Stimulated activated CD8-positive, alpha-beta memory T cell treated with anti-CD3 and anti-CD28 coated beads, Interleukin-4, amount 100 ng/mL, for 4 hours (primary cell): ENCODE results near the gene LRCH1.

Source experiments
- DNase-seq, 2 donors: peaks; one replicate each; pipeline ENCODE4 v3.0.0-alpha.2; 2020; ENCODE audit warnings: low read depth in 2 of 2, low spot score in 1 of 2

Gene LRCH1

GRCh38 chr13:46687810-46688209, 134.8 kb downstream of the LRCH1 start:
- no peak for DNase-seq

DNA sequence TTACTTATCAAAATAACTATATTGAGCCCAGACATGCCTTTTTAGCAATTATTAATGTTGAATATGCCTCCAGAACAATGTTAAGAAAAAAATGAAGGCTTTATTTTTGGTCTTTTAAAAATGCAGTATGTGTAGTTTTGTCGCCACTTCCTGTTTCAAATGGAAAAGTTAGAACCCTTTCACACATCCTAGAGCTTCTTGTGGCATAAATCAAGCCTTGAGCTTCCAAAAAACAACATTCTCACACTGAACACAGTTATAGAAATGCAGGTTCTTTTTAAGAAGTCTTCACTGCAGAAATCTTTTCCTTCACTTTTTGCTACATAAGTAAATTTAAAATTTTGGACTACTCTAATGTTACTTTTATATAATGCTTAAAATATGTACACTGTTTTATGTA, 135.3 kb downstream of the LRCH1 start:
- no peak for DNase-seq

DNA sequence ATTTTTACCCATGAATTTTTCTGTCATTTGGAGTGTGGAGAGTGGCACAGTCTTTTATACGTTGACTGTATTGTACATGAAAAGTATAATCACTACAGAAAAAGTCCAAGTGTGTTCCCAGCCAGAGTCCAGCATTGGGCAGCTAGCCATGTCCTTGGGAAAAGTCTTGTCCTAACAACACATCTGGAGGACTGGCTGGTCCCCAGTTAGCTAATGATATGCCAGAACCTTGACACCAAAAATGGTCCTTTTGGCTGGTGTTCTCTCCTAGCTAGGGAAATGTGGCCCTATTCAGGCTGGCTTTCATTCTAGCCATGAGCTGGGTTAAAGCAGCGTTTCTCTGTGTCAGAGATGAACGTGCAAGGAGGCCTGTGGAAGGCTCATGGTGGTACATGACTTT, 145.0 kb downstream of the LRCH1 start:
- DNase-seq = no peak

GRCh38 chr13:46698910-46699460, 146.0 kb downstream of the LRCH1 start:
- DNase-seq = no peak

DNA sequence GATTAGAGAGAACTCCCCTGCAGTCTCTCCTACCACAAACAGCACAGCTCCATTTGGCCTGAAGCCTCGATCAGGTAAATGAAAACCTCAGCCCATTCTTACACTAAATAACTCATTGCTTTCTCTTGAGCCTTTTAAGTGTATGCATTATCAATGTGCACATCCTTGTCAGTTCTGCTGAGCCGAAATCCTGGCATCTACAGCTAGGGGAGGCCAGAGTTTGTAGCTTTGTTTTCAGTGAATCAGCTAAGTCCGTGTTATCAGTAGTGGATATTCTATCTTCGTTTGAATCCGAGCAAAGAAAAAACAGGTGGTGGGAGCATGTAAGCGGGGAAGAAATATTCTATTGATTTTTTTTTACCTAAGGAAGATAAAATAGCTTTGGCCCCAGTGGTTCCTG, 159.6 kb downstream of the LRCH1 start:
- DNase-seq = no peak

GRCh38 chr13:46715363-46715762, 162.4 kb downstream of the LRCH1 start:
- DNase-seq = no peak

GRCh38 chr13:46716821-46717220, 163.9 kb downstream of the LRCH1 start:
- no peak for DNase-seq

- DNase-seq = no peak
Measured at GRCh38 chr13:46717275-46717674, 164.3 kb downstream of the LRCH1 start.

- no peak for DNase-seq
Measured at GRCh38 chr13:46717856-46718255, 164.9 kb downstream of the LRCH1 start.

GRCh38 chr13:46720189-46720588, 167.2 kb downstream of the LRCH1 start:
- no peak for DNase-seq

GRCh38 chr13:46721054-46721453, 168.1 kb downstream of the LRCH1 start:
- peak in 1 of 2 donors; percentile 7 for DNase-seq

- no peak for DNase-seq
Measured at GRCh38 chr13:46726347-46726746, 173.4 kb downstream of the LRCH1 start.

DNA sequence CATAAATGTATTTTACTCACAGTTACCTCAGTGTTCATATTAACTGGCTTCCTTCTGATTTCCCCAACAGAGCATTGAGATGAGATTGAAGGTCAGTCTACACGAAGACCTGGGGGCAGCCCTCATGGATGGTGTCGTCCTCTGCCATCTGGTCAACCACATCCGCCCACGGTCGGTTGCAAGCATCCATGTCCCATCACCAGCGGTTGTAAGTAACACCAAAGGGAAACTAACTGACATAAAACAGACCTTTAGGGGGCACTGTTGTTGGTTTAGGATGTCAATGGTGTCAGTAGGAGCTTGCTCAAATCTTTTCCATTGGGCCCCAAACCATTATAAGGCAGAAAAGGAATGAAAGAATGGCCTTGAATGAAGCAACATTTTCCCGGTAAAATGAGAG, 175.8 kb downstream of the LRCH1 start:
- DNase-seq = no peak

GRCh38 chr13:46731535-46731934, 178.6 kb downstream of the LRCH1 start:
- no peak for DNase-seq

DNA sequence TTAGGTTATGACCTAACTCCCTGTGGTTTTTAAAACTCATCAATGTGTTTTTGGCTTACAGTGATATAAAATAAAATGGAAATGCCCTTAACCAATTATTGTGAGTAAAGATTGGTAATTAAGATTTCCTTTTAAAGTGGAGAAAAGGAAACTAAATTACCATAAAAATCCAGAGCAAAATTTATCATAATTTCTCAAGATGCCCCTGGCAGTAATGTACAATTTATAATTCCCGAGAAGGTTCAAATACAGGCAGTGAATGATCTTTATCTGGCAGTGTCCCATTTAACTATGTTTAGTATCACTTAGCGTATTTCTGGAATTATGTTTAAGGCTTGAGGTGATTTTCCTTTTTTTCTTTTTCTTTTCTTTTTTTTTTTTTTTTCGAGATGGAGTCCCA, 182.5 kb downstream of the LRCH1 start:
- no peak for DNase-seq

- DNase-seq = no peak
Measured at GRCh38 chr13:46736541-46737310, 183.8 kb downstream of the LRCH1 start.

DNA sequence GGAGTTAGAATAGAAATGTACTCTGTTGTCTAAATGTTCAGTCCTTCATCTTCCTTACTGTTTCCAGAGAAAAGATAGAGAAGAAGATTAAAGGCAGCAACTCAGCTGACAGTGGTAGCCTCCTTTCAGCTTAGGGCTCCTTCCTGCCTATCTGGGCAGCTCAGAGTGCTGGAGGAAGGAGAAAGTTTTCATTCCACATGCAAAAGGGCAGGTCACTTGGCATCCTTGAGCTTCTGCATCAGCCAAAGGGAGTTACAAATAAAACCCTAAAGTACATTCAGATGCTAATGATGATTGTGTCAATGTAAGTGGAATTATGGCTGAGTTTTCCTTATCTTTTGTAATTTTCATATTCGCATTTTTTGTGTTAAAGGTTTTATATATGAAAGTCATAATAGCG, 185.1 kb downstream of the LRCH1 start:
- DNase-seq = no peak

DNA sequence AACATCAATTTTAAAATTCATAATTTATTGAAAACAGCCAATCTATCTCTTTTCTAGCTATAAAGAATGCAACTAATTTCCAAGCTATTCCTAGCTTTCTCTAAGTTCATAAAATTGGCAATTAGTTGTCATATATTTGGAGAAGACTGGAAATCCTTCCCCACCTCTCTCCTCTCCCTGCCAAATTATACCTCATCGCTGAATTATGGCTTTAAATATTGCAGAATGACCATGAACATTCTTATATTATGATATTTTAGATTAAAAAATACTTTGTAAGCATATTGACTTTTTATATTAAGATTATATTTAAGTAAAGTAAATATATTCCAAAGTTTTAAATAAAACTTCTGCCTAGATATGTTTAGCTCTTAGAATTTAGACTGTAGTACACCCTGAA, 185.8 kb downstream of the LRCH1 start:
- DNase-seq = no peak

GRCh38 chr13:46739447-46740098, 186.6 kb downstream of the LRCH1 start:
- DNase-seq = no peak

DNA sequence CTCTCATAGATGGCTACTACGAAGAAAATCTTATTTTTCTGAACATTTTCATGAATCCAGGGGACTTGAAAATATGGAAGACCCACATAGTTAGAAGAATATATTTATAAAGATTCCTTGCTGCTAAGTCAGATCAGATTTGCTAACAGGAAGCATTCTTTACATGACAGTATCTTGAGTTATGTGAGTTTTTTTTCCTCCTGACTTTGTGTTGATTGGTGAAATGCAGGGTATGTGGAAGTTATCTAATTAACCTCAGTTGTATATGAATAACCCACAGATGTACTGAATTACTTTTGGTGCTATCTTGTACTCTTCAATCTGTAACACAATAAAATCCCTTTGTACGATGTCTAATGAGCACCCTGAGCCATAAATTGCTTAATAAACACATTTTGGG, 190.2 kb downstream of the LRCH1 start:
- no peak for DNase-seq

DNA sequence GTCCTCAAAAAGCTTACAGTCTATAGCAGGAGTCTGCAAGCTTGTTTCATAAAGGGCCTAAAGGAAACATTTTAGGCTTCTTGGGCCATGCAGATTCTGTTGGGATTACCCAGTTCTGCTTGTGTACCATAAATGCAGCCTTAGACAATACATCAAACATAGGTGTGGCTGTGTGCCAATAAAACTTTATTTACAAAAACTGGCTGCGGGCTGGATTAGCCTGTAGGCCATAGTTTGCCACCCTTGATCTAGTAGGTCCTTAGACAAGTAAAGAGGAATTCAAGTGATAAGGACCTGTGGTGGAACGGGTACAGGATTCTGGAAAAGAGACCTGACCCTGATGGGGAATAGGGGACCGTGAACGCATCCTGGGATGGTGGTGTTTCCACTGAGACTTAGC, 192.1 kb downstream of the LRCH1 start:
- no peak for DNase-seq

DNA sequence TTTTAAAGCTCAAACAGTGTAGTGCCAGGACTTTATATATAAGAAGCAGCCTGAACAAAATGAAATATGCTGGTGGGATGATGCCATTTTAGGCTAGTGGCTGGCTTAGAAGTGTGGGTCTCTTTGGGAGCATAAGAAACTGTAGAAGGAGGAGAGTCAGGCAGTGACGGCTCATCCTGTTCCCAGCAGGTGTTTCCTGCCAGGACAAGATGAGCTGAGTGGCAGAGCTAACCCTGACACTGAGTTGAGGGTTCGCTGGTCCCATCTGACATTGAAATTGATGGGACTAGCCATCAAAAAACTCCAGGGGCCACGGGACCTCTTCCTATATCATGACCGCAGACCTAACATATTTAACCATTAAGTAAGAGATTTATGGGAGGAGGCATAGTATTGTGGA, 192.7 kb downstream of the LRCH1 start:
- DNase-seq = no peak
